NCI-H1694 treated with DMSO at 0.1 percent for 48 hours (cell line): ENCODE data around the gene MTHFR.

Experiments
- DNase-seq: peaks from one replicate; lab custom pipeline; 2025; lab: John Stamatoyannopoulos, UW

Gene MTHFR

DNA sequence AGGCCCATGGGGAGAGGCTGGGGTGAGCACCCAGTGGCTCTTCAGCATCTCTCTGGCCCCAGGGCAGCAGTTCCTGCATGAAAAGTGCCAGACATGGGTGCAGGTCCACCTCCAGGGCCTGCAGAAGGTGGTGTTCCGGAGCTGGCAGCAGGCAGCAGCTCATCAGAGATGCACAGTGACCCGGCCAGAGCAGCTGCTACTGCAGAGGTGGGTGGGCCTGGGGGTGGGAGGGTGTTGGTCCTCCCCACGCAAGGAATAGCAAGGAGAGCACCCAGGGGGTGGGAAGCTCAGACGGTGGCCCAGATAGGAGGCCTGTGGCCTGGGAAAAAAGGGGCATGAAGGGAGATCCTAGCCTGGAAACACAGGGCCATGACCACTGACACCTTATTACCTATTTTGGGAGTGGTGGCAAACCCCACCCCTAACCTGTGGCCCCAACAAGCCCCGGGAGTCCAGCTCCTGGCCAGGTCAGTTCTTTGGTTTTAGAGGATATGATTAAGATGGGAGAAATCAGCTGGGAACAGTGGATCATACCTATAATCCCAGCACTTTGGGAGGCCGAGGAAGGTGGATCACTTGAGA, 23.5 kb downstream of the MTHFR start:
- no peak for DNase-seq

GRCh38 chr1:11781297-11781696, 24.5 kb downstream of the MTHFR start:
- DNase-seq = no peak

GRCh38 chr1:11780380-11781147, 25.2 kb downstream of the MTHFR start:
- no peak for DNase-seq

GRCh38 chr1:11779715-11780379, 25.9 kb downstream of the MTHFR start:
- DNase-seq = no peak

- DNase-seq = no peak
Measured at GRCh38 chr1:11778844-11779623, 26.7 kb downstream of the MTHFR start.

- no peak for DNase-seq
Measured at GRCh38 chr1:11778336-11778735, 27.4 kb downstream of the MTHFR start.

DNA sequence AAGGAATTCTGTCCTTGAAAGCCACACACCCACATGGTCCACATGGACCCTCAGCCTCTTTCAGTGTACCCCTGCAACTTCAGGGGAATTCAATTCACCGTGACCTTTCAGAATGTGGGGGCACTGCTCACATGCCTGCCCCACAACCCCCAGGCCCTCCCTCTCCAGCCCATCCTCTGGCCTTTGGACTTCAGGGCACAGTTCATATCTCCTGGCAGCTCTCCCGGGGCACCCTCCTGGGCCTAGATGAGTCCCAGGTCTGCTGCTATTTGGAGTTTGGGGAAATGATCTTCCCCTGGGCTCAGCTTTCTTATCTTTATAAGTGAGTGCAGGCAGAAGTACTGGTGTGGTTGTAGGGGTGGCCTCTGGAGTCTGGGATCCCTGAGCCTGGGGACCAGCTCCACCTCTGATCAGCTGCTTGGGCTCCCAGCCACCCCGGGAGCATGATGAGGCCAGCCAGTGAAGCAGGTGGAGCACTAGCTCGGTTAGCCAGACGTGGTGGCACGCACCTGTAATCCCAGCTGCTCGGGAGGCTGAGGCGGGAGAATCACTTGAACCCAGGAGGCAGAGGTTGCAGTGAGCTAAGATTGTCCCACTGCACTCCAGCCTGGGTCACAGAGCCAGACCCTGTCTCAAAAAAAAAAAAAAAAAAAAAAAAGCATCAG, 28.0 kb downstream of the MTHFR start:
- DNase-seq = no peak

GRCh38 chr1:11774753-11775152, 31.0 kb downstream of the MTHFR start:
- no peak for DNase-seq

DNA sequence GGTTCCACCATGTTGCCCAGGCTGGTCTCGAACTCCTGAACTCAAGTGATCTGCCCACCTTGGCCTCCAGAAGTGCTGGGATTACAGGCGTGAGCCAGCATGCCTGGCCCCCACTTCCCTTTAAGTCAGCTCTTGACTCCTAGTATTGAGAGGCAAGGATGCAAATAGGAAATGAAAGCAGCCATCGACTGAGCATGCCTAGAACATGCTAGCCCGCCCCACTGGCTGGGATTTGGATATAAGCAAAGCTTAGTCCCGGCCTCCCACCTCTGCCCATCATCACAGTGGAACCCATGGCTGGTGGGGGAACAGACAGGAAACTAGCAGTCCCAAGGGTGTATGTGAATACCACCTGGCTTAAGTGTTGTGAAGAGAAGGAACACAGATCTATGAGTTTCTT, 33.3 kb downstream of the MTHFR start:
- no peak for DNase-seq

- no peak for DNase-seq
Measured at GRCh38 chr1:11771481-11772043, 34.2 kb downstream of the MTHFR start.

DNA sequence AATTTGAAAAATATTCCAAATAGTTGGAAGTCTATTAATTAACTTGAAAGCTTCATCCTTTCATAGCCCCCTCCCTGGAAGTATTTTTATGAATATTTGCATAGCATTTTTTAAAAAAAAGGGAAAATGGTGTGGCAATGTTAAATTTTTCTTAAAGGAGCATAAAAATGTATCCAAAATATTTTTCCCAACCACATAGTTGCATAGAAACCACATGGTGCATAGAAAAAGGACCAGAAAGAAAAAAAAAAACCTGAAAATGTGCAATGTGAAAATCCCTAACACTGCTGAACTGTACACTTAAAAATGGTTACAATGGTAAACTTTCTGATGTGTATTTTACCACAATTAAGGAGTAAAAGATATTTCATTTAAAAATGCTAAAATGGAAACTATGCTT, 35.8 kb downstream of the MTHFR start:
- DNase-seq = no peak

DNA sequence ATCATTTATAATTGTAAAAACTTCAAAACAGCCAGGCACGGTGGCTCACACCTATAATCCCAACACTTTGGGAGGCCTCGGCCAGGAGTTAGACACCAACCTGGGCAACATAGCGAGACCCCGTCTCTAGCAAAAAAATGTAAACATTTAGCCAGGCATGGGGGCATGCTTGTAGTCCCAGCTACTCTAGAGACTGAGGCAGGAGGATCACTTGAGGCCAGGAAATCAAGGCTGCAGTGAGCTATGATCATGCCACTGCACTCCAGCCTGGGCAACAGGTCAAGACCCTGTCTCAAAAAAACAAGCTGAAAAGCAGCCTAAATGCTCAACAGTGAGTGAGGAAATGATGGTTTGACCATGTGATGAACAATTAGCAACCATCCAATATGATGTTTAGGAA, 36.5 kb downstream of the MTHFR start:
- DNase-seq = no peak

GRCh38 chr1:11768821-11769220, 36.9 kb downstream of the MTHFR start:
- no peak for DNase-seq

- no peak for DNase-seq
Measured at GRCh38 chr1:11767922-11768704, 37.7 kb downstream of the MTHFR start.

DNA sequence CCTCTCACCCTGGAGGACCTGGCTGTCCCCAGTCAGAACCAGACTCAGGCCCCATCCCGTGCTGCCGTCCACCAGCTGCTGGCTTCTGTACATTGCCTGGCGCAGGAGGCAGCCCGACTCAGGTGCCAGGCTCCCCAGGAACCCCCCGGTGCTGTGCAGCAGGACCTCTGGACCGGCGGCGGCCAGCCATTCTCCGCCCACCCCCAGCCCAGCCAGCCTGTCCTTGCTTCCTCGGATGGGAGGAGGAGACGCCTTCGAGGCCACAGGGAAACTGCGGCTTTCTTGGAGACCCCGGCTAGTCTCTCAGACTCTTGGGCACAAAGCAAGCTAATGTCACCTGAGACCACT, 39.4 kb downstream of the MTHFR start:
- no peak for DNase-seq

- no peak for DNase-seq
Measured at GRCh38 chr1:11765661-11766428, 39.9 kb downstream of the MTHFR start.

GRCh38 chr1:11764519-11764918, 41.2 kb downstream of the MTHFR start:
- no peak for DNase-seq

DNA sequence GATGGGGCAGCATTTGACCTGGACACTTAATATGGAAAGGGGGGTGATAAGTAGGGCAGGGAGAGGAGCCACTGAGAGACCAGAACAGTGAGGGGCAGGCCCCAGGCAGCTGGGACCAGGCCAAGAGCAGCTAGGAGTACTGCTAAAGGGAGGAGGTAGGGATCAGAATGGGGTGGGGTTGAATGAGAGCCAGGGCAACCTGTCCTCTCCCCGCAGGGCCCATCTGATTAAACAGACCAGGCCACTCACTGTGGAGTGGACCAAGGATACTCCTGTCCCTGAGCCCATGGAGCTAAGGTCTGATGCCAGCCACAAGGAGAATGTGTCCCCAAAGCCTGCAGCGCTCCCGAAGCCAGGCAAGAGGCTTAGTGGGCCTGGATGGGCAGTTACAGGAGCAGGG, 41.6 kb downstream of the MTHFR start:
- DNase-seq = no peak

GRCh38 chr1:11761988-11762406, 43.8 kb downstream of the MTHFR start, which contains the start of gene C1orf167:
TSS of gene C1orf167 (plus strand) at chr1:11762193. CDS start at chr1:11764401, 2,208 bp downstream.
- no peak for DNase-seq

GRCh38 chr1:11761285-11761684, 44.5 kb downstream of the MTHFR start:
- no peak for DNase-seq
